VCaP (cell line): Measurements from ENCODE around the gene EBI3.
"Not testable (repeated sequence)": the region's sequence is repeated elsewhere in the genome, so short reads cannot be mapped to it uniquely, and the experiment has no call there.

ENCODE experiments used
- H3K27ac ChIP-seq: fragments of 450-650 bp; 2 replicates; pipeline ENCODE4 v1.5.1; 2017
- TF ChIP-seq, protein P1 (sequence below): fragments of 450-650 bp; conservative IDR thresholded peaks from 2 replicates; pipeline ENCODE4 v1.5.1; 2017; ENCODE audit warnings: mild to moderate bottlenecking, moderate library complexity

Gene EBI3

GRCh38 chr19:4234142-4234861 is 5.0 kb downstream of the EBI3 start:
- TF ChIP-seq, protein P1, sequence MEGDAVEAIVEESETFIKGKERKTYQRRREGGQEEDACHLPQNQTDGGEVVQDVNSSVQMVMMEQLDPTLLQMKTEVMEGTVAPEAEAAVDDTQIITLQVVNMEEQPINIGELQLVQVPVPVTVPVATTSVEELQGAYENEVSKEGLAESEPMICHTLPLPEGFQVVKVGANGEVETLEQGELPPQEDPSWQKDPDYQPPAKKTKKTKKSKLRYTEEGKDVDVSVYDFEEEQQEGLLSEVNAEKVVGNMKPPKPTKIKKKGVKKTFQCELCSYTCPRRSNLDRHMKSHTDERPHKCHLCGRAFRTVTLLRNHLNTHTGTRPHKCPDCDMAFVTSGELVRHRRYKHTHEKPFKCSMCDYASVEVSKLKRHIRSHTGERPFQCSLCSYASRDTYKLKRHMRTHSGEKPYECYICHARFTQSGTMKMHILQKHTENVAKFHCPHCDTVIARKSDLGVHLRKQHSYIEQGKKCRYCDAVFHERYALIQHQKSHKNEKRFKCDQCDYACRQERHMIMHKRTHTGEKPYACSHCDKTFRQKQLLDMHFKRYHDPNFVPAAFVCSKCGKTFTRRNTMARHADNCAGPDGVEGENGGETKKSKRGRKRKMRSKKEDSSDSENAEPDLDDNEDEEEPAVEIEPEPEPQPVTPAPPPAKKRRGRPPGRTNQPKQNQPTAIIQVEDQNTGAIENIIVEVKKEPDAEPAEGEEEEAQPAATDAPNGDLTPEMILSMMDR, result no peak
- H3K27ac ChIP-seq, result no peak overlapping the region

GRCh38 chr19:4234862-4235201 is 5.5 kb downstream of the EBI3 start:
- TF ChIP-seq, protein P1, result no peak

DNA sequence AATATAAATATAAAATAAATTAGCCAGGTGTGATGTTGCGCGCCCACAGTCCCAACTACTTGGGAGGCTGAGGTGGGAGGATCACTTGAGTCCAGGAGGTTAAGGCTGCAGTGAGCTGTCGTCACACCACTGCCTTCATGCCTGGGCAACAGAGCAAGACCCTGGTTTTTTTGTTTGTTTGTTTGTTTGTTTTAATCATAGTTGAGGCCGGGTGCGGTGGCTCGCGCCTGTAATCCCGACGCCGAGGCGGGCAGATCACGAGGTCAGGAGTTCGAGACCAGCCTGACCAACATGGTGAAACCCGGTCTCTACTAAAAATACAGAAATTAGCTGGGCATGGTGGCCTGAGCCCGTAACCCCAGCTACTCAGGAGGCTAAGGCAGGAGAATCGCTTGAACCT is 8.2 kb downstream of the EBI3 start:
- H3K27ac ChIP-seq, result not testable (repeated sequence)

More at GRCh38 chr19:4234862-4235201, 5.5 kb downstream of the EBI3 start:
- H3K27ac ChIP-seq, result no peak overlapping the region

- no peak overlapping the region for H3K27ac ChIP-seq
- TF ChIP-seq, protein P1, result no peak
Observed at GRCh38 chr19:4238831-4239230, 9.5 kb downstream of the EBI3 start.

- TF ChIP-seq, protein P1, result no peak
- no peak overlapping the region for H3K27ac ChIP-seq
Observed at GRCh38 chr19:4241824-4242430, 12.6 kb downstream of the EBI3 start.

GRCh38 chr19:4245938-4246337 is 16.6 kb downstream of the EBI3 start:
- peak overlapping the region; percentile 80; the same call in 1 of the 2 replicates for H3K27ac ChIP-seq

DNA sequence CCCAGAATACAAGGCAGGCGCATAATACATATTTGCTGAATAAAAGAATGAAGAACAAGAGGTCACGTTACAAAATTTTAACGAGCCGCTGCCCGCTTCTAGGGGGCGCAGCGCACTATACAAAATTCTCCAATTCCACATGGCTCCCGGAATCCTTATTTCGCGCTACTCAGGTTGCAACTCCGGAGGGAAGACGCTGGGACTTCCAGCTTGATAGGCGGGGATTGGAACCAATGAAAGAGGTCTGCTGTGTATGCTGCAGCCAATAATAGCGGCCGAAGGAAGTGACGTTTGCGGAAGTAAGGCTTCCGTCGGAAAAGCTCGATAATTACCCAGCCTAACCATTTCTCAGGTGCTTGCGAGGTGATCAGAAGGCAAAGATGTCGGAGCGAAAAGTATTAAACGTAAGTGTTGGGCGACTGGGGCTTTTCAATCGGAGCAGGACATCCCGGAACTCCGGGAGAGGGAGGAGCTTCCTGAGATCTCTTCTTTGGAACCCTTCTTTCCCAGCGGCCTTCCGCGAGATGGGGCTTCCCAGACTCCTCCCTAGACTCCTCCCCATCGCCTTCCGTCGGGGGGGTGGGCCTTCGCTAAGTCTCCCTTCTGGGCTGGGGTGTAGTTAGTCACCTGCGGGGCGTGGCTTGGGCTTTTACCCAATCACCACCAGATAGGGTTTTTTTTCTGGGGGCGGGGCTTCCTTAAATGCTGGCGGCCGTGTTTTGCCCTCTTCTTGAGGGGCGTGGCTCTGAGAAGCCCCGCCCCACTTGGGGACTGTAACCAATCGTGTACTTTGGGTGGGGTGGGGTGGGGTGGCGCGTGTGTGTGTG is 17.7 kb downstream of the EBI3 start, which contains the start of gene YJU2:
YJU2 (plus strand) TSS at position 314 of the 827 bp plus-strand sequence; CDS start at position 381, 67 bp downstream.
- TF ChIP-seq, protein P1, result peak; percentile 32; the same call in 1 of the 2 replicates
- H3K27ac ChIP-seq, result peak within 1 kb of the TSS; percentile 80

DNA sequence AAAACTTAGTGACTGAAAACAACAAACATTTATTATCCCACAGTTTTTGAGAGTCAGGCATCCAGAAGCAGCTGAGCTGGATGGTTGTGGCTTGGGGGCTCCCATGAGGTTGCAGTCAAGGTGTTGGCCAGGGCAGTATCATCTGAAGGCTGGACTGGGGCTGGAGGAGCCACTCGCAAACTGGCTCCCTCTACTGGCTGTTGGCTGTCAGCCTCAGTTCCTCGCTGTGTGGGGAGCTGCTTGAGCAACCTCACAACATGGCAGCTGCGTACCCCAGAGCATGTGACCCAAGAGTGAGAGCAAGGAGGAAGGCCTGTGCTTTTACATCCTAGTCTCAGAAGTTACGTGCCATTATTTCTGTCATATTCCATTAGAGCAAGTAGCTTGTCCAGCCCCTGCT is 27.2 kb downstream of the EBI3 start:
- TF ChIP-seq, protein P1, result no peak
- H3K27ac ChIP-seq, result no peak overlapping the region
